Measurements from ENCODE around the gene DYNC1I1. TPM values are rescaled to one million over a fixed set of nuclear protein-coding genes. Genes with fewer than 3 reads are reported as not detected.

The DYNC1I1 gene
- total and polyA plus RNA-seq, 4 donors = 0.28 to 0.67 (median 0.39) TPM

- no peak for TF ChIP-seq ZBTB33 (IDR thresholded peaks at IDR 0.05)
- TF ChIP-seq MAX (IDR thresholded peaks at IDR 0.05) = no peak
These were observed 35.7 kb upstream of the DYNC1I1 start (continued) for GRCh38 chr7:95736635-95737034.

- Histone ChIP-seq H3K9ac (ENCODE audit: low read depth in 1 of 2, low read length in 2 of 2) (no peak overlapping the region), H3K27me3 (ENCODE audit: control insufficient read depth in 4 of 4, insufficient read depth in 4 of 4, low read length in 3 of 4) (peaks cover 0 to 9% (median 0%) of the 10 kb centered on the region in 4 donors), H3K4me1 (ENCODE audit: control insufficient read depth in 4 of 4, insufficient read depth in 4 of 4, low read length in 3 of 4) (no peaks in the 10 kb centered on the region), H3K9me3 (ENCODE audit: control insufficient read depth in 4 of 4, low read length in 3 of 4) (no peaks in the 10 kb centered on the region), H3K36me3 (ENCODE audit: control insufficient read depth in 4 of 4, insufficient read depth in 3 of 4, low read depth in 1 of 4, low read length in 3 of 4) (no peaks in the 10 kb centered on the region), H3K27ac (ENCODE audit: low read depth in 1 of 2, low read length in 2 of 2) (no peak overlapping the region), H3K4me3 (ENCODE audit: low read depth in 1 of 3, low read length in 3 of 3) (no peak overlapping the region)
- no peak for DNase-seq (ENCODE audit: low spot score)
- TF ChIP-seq REST (IDR thresholded peaks at IDR 0.05) (no peak), JUND (IDR thresholded peaks at IDR 0.05) (no peak), TAF1 (conservative IDR thresholded peaks at IDR 0.05) (no peak), CTCF (IDR thresholded peaks at IDR 0.05; ENCODE audit: low read depth, low read length, missing input control) (no peak), ATF3 (IDR thresholded peaks at IDR 0.05) (no peak), GABPA (IDR thresholded peaks at IDR 0.05 in 1 of 2, conservative IDR thresholded peaks at IDR 0.05 in 1 of 2) (no peak), EGR1 (IDR thresholded peaks at IDR 0.05; ENCODE audit: low read depth in 2 of 2) (no peak), HNF4G (IDR thresholded peaks at IDR 0.05) (no peak)
- WGBS = 75% methylated on average over 3 of the region's 3 CpGs
These were observed 34.4 kb upstream of the DYNC1I1 start for GRCh38 chr7:95737828-95738505.

GRCh38 chr7:95749044-95749443, 23.3 kb upstream of the DYNC1I1 start:
- Histone ChIP-seq H3K4me3 (ENCODE audit: low read depth in 1 of 3, low read length in 3 of 3) (no peak overlapping the region), H3K27me3 (ENCODE audit: control insufficient read depth in 4 of 4, insufficient read depth in 4 of 4, low read length in 3 of 4) (no peaks in the 10 kb centered on the region), H3K9ac (ENCODE audit: low read depth in 1 of 2, low read length in 2 of 2) (no peak overlapping the region), H3K9me3 (ENCODE audit: control insufficient read depth in 4 of 4, low read length in 3 of 4) (no peaks in the 10 kb centered on the region), H3K36me3 (ENCODE audit: control insufficient read depth in 4 of 4, insufficient read depth in 3 of 4, low read depth in 1 of 4, low read length in 3 of 4) (no peaks in the 10 kb centered on the region), H3K27ac (ENCODE audit: low read depth in 1 of 2, low read length in 2 of 2) (no peak overlapping the region), H3K4me1 (ENCODE audit: control insufficient read depth in 4 of 4, insufficient read depth in 4 of 4, low read length in 3 of 4) (peaks cover 2 to 8% (median 4%) of the 10 kb centered on the region in 4 donors)
- TF ChIP-seq HNF4G (IDR thresholded peaks at IDR 0.05) (no peak), HNF4A (conservative IDR thresholded peaks at IDR 0.05) (peak in 1 of 2 donors; percentile 7), GABPA (IDR thresholded peaks at IDR 0.05 in 1 of 2, conservative IDR thresholded peaks at IDR 0.05 in 1 of 2) (no peak), CTCF (IDR thresholded peaks at IDR 0.05; ENCODE audit: low read depth, low read length, missing input control) (no peak), EGR1 (IDR thresholded peaks at IDR 0.05; ENCODE audit: low read depth in 2 of 2) (no peak)
- WGBS = 20% methylated on average over 3 of the region's 3 CpGs
- DNase-seq (ENCODE audit: low spot score) = no peak
